ENCODE data around the gene ATOH7.

GRCh38 chr10:68251151-68251550 lies 19.2 kb upstream of the ATOH7 start:
- TF ChIP-seq CTCF (IDR thresholded peaks at IDR 0.05; ENCODE audit: poor library complexity) (no peak), EZH2 (IDR thresholded peaks at IDR 0.05; ENCODE audit: borderline replicate concordance) (no peak)
